Measurements from ENCODE around the gene AGAP1. TPM values are rescaled to one million over a fixed set of nuclear protein-coding genes. Genes with fewer than 3 reads are reported as not detected.

Gene AGAP1
- total RNA-seq, 2 donors from 2014 or later = 32.8 to 34.7 TPM

- Mint-ChIP-seq H3K4me3 (no peak overlapping the region), H3K27me3 (ENCODE audit: insufficient read depth) (peaks cover 2% of the 10 kb centered on the region), H3K9me3 (no peaks in the 10 kb centered on the region), H3K36me3 (ENCODE audit: low read depth) (no peaks in the 10 kb centered on the region), H3K4me1 (no peaks in the 10 kb centered on the region), H3K27ac (no peak overlapping the region)
- WGBS, 2 experiments (ENCODE audit: insufficient coverage in 1 of 2, insufficient read length in 1 of 2) = 93 to 95% methylated on average over 5 to 6 of the region's 6 CpGs
- no peak overlapping the region for H3K4me3 ChIP-seq (ENCODE audit: low read length)
- TF ChIP-seq CTCF (conservative IDR thresholded peaks at IDR 0.05) = no peak
- no peak for DNase-seq
- no peaks in the 10 kb centered on the region for H3K36me3 ChIP-seq (ENCODE audit: control insufficient read depth, insufficient read depth, low read length)
- H3K27ac ChIP-seq (ENCODE audit: low read depth, low read length) = no peak overlapping the region
- H3K9me3 ChIP-seq (ENCODE audit: control insufficient read depth, low read length) = no peaks in the 10 kb centered on the region
- H3K27me3 ChIP-seq (ENCODE audit: control insufficient read depth, insufficient read depth, low read length, poor library complexity, severe bottlenecking) = no peaks in the 10 kb centered on the region
- no peaks in the 10 kb centered on the region for H3K4me1 ChIP-seq (ENCODE audit: control insufficient read depth, insufficient read depth, low read length)
- H3K9ac ChIP-seq (ENCODE audit: extremely low read depth, low read length, poor library complexity, severe bottlenecking) = no peak overlapping the region
These were observed 40.2 kb upstream of the AGAP1 start for GRCh38 chr2:235453605-235454151.

DNA sequence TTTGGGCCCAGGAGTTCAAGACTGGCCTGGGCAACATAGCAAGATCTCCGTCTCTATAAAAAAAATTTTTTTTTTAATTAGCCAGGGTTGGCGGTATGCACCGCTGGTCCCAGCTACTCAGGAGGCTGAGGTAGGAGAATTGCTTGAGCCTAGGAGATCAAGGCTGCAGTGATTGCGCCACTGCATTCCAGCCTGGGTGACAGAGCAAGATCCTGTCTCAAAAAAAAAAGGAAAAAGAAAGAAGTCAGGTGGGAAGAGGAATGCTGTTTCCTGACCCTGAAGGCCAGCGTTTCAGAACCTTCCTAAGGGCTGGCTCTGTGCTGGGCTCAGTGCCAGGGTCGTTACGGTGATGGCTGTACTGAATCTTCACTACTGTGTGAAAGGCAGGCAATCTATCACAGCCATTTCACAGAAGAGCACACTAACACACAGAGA is 35.0 kb upstream of the AGAP1 start:
- WGBS, 2 experiments (ENCODE audit: insufficient coverage in 1 of 2, insufficient read length in 1 of 2) = 86 to 88% methylated on average over 6 to 7 of the region's 7 CpGs
- no peak overlapping the region for H3K27ac Mint-ChIP-seq
- no peaks in the 10 kb centered on the region for H3K4me1 ChIP-seq (ENCODE audit: control insufficient read depth, insufficient read depth, low read length)

DNA sequence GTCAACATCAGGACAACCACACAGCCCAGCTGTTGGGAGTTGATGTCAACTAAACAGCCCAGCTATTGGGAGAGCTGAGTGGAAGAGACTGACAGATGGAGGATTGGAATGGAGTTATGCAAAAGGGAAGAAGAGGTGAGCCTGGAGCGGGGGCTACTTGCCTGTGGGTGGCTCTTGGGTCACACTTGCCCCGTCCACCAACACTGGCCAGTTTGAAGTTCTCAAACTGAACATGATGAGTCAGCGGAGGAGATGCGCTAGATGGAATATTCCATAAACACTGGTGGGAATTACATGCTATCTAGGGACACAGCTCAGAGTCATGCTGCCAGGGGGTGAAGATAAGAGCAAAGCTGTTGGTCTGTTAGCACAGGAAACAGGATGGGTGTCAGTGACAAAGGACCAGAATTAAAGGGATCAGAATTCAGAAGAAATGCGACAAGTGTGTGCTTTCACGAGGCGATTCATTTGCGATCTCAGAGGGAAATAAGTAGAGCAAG is 33.2 kb upstream of the AGAP1 start:
- no peak overlapping the region for H3K9ac ChIP-seq (ENCODE audit: extremely low read depth, low read length, poor library complexity, severe bottlenecking)
- H3K4me3 ChIP-seq (ENCODE audit: low read length) = no peak overlapping the region
- Mint-ChIP-seq H3K27me3 (ENCODE audit: insufficient read depth) (peaks cover 1% of the 10 kb centered on the region), H3K36me3 (ENCODE audit: low read depth) (no peaks in the 10 kb centered on the region), H3K4me1 (peaks cover 6% of the 10 kb centered on the region), H3K27ac (no peak overlapping the region), H3K4me3 (no peak overlapping the region), H3K9me3 (no peaks in the 10 kb centered on the region)
- WGBS, 2 experiments (ENCODE audit: insufficient coverage in 1 of 2, insufficient read length in 1 of 2) = 93 to 97% methylated on average over 8 of the region's 8 CpGs
- H3K4me1 ChIP-seq (ENCODE audit: control insufficient read depth, insufficient read depth, low read length) = no peaks in the 10 kb centered on the region
- H3K9me3 ChIP-seq (ENCODE audit: control insufficient read depth, low read length) = no peaks in the 10 kb centered on the region
- DNase-seq = no peak
- H3K27me3 ChIP-seq (ENCODE audit: control insufficient read depth, insufficient read depth, low read length, poor library complexity, severe bottlenecking) = no peaks in the 10 kb centered on the region
- H3K36me3 ChIP-seq (ENCODE audit: control insufficient read depth, insufficient read depth, low read length) = no peaks in the 10 kb centered on the region
- H3K27ac ChIP-seq (ENCODE audit: low read depth, low read length) = no peak overlapping the region
- TF ChIP-seq CTCF (conservative IDR thresholded peaks at IDR 0.05) = no peak

More for the DNA sequence above, 35.0 kb upstream of the AGAP1 start:
- Histone ChIP-seq H3K36me3 (ENCODE audit: control insufficient read depth, insufficient read depth, low read length) (no peaks in the 10 kb centered on the region), H3K9me3 (ENCODE audit: control insufficient read depth, low read length) (no peaks in the 10 kb centered on the region), H3K27me3 (ENCODE audit: control insufficient read depth, insufficient read depth, low read length, poor library complexity, severe bottlenecking) (no peaks in the 10 kb centered on the region), H3K4me3 (ENCODE audit: low read length) (no peak overlapping the region), H3K27ac (ENCODE audit: low read depth, low read length) (no peak overlapping the region), H3K9ac (ENCODE audit: extremely low read depth, low read length, poor library complexity, severe bottlenecking) (no peak overlapping the region)
- no peaks in the 10 kb centered on the region for H3K36me3 Mint-ChIP-seq (ENCODE audit: low read depth)
- no peaks in the 10 kb centered on the region for H3K9me3 Mint-ChIP-seq
- no peak for DNase-seq
- H3K27me3 Mint-ChIP-seq (ENCODE audit: insufficient read depth) = no peaks in the 10 kb centered on the region
- peaks cover 6% of the 10 kb centered on the region for H3K4me1 Mint-ChIP-seq
- H3K4me3 Mint-ChIP-seq = no peak overlapping the region
- TF ChIP-seq CTCF (conservative IDR thresholded peaks at IDR 0.05) = no peak

Measured in endodermal cell (in vitro differentiated cells).